Stimulated activated CD8-positive, alpha-beta memory T cell treated with anti-CD3 and anti-CD28 coated beads, Interleukin-15, amount 100 ng/mL, for 4 hours (primary cell): ENCODE measurements around the gene PIP5KL1.

Experiments used
- DNase-seq, 2 donors: peaks; one replicate each; pipeline ENCODE4 v3.0.0-alpha.2; 2020; ENCODE audit warnings: low read depth in 2 of 2

Gene PIP5KL1

DNA sequence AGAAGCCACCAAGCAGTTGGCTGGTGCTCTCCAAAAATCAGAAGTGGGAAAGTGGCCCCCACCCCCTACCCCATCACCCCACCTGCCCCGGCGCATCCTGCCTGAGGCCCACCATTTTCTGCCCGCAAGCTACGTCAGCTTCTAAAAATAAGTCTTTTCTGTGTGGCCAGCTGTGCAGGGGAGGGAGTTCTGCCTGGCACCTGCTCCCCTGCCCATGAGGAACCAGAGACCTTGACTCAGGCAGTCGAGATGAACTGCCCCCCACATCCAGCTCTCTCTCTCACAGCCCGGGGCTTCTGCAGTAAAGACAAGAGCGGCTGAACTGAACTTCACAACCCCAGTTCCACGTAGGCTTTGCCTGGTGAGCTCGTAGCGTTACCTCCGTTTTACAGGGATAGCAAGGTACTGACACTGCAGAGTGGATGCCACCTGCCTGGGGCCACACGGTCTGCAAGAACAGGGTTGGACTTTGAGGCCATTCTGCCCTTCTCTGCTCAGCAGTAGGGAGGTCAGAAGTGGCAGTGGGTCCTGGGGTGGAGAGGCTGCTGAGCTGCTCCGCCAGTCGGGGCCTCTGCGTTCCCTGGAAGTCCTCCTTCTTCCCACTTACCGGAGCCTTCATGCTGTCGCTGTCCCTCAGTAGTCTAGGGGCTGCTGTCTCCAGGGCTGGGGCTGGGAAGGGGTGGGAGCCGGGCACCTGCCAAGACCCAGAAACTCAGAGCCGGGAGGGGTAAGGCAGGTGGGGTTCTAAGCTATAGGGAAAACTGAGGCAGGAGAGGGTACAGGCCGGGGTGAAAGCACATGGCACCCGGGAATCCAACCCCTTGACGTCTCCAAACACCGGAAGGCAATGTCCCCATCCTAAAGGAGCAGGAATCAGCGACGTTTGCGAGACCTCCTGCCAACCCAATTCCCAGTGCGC lies 14.5 kb downstream of the PIP5KL1 start:
- no peak for DNase-seq

DNA sequence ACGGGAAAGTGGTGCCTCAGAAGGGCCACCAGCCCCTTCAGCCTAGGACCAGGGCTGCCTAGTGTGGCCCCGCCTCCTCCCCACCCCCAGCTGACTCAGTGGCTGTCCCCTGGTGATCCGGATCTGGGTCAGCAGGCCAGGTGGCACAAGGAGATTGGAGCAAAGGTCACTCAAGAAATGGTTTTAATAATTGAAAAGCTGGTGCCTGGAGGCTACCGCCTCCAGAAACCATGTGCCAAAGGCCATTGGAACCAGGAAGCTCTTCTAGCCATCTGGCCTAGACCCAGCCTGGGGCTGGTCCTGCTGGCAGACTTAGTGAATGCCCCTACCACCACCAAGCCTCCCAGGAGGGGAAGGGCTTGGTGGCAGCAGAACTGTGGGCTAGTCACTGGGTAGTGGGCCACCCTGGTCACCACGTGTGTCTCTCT lies 15.2 kb downstream of the PIP5KL1 start:
- no peak for DNase-seq

DNA sequence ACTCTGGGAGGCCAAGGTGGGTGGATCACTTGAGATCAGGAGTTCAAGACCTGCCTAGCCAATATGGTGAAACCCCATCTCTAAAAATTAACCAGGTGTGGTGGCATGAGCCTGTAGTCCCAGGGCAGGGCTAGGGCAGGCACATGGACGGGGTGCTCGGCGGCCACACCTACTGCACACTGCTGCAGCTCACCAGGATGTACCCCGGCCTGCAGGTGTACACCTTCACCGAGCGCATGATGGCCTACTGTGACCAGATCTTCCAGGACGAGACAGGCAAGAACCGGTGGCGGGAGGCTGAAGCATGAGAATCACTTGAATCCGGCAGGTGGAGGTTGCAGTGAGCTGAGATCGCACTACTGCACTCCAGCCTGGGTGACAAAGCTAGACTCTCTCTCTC lies 16.9 kb downstream of the PIP5KL1 start:
- no peak for DNase-seq

DNA sequence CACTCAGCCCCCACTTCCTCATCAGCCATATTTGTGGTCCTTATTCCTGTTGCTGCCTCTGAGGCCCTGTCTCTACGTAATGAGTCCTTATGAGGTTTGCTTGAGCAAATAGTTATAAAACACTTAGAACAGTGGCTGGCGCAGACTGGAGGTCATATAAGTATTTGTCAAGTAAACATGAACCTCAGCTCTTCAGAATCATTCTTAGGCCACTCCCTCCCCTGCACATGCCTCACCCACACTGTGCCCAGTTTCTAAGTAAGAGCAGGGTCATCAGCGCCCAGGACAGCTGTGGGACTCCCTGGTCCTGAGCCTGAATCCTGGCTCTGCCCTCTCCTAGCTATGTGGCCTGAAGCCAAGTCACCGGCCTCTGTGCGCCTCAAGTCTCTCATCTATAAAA lies 17.7 kb downstream of the PIP5KL1 start:
- no peak for DNase-seq

GRCh38 chr9:127912296-127912695 lies 18.3 kb downstream of the PIP5KL1 start:
- DNase-seq, result no peak

DNA sequence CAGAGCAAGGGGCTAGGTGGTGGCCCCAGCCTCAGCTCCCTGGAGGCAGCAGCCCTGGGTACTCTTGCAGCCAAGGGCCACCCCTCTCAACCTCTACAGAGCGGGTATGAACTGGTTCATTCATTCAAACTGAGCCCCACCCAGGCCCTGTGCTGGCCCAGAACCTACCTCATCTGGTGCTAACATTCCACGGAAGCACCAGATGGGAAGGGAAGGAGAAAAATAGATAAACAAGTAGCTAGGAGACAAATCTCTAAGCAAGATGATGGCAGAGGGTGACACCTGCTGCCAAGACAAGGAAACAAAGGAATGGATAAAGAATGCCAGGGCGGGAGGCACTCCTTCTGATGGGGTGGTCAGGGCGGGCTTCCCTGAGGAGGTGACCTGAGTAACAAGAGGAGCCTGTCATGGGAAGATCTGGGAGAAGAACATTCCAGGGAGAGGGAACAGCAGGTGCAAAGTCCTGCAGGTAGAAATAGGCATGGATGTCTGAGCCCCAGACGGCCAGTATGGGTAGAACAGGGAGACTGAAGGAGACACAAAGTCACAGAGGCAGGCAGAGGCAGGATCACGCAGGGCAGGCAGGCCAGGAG lies 19.9 kb downstream of the PIP5KL1 start:
- no peak for DNase-seq

DNA sequence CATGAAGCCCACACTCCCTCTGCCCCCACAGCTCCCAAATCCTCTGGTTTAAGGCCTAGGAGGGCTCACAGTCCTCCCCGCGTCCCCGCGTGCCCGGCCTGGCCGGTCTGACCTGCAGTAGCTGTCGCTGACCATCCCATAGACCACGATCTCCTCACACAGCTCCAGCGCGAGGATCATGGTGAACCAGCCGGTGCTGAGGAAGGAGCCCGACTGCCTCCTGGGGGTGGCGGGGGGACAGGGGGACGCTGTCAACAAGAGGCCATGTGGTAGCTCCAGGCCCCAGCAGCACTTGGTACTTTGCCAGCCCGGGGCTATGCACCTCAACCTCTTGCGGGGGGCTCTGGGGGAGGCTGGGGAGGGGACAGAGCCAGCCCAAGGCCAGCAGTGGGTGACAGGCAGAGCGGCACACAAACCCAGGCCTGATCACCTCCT lies 20.7 kb downstream of the PIP5KL1 start:
- no peak for DNase-seq

DNA sequence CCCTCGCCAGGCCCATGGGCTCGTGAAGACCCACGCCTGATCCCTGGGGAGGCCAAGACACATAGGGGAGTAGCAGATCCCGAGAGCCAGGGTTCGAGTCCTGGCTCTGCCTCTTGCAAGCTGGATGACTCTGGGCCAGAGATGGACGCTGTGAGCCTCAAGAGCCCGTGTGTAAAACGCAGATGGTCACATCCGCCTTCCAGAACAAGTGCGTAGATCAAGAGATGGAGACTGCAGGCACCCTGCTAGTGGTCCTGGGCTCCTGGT lies 22.0 kb downstream of the PIP5KL1 start:
- no peak for DNase-seq

- no peak for DNase-seq
Observed at GRCh38 chr9:127907867-127908659, 22.5 kb downstream of the PIP5KL1 start.

DNA sequence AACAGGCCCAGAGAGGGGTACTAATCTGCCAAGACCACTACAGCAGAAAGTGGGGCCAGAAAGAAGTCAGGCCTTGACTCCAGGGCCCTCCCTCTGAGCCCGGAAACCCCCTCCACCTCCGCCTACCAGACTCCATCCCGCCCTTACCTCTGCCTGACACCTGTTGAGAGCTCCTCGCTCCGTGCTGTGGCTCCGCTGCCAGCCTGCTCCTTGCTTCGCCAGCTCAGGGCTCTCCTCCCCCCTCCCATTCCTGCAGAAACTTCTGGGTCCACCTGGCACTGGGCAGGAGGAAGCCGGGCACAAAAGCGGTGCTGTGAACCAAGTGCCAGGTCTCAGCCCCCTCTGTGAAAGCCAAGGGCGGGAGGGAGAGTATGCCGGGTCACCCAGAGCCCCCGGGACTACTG lies 24.8 kb downstream of the PIP5KL1 start:
- peak in 1 of 2 donors; percentile 36 for DNase-seq

DNA sequence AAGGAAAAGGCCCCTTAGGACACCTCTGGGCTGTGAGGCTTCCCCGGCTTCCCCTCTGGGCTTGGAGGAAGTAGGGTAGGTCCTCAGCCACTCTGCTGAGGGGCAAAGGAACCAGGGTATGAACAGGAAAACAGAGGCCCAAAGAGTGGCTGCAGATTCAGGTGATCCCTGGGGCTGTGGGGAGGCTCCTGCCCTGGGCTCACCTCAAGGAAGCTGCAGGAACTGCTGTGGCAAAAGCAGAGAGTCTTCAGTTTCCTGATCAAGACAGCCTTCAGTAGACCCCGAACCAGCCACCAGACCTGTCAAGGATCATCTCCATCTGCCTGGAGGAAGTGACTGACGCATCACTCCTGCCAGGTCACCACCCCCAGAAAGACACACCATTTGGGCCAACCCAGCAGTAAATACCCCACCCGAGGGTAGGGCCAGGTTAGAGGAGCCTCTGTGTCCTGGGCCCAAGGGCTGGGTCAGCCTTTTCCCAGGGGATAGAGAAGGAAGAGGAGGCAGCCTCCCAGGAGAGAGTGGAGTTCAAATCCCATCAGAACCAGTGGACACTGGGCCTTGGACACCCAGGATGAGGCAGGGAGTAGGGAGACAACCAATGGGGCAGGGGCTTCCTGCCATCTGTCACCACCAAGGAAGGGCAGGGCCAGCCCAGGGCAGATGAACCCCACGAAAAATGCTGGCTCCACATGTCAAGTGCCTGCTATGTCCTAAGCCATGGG lies 25.4 kb downstream of the PIP5KL1 start:
- peak in 1 of 2 donors; percentile 39 for DNase-seq

DNA sequence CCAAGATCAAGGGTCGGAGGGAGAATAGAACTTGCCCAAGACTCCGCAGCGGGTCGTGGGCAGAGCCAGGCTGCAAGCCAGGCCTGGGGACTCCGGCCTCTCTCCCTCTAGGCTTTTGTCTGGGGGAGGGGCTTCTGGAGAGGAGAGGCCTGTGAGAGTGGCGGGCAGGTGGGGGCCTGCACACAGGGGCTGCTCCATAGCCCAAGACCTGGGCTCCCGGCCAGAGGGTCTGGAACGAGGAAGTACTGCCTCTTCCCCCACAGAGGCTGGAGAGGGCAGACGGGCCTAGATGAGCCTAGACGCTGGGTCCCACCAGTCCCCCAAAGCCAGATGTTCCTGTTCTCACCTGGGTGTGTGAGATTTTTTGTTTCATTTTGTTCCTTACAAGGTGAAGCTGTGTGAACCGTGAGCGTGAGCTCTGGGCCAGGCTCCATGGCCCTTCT lies 26.0 kb downstream of the PIP5KL1 start:
- no peak for DNase-seq

DNA sequence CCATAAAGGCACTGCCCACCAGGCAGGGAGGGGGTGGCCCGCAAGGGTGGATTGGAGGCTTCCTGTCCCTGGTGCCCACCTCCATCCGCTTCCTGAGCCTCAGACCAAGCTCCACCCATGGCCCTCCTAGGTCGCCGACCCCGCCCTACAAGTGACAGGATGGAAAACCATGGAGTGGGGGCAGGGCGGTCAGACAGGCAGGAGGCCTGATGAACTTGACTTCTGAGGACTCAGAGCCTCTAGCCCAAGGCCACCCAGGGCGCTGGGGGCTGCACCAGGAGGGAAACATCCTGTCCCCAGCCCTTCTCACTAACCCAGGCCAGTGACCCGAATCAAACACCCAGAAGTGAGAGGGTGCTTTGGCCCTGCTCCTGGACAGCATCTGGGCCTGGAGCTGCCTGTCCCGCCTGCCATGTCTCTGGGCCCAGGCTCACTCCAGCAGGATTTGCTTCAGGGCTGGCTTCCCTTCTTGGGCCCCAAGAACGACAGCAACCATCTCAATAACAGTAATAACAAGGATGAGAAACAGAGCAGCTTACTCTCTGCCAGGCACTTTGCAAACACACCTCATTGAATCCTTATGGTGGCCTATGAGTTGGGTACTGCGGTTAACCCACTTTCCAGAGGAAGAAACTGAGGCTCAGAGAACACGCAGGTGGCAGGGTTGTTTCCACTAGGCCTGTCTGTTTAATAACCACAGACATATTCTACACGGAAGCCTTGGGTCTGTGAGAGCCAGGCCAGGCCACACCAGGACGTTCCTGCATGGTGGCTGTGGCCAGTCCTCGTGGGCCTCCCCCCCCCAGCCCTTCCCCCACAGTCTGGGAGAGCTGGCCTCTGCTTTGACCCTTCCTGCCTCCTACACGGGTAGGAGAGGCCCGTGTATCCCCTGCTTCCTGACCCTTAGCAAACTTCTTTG lies 26.8 kb downstream of the PIP5KL1 start:
- peak in 1 of 2 donors; percentile 41 for DNase-seq

- DNase-seq, result peak in 1 of 2 donors; percentile 53
Observed at GRCh38 chr9:127899128-127899943, 31.2 kb downstream of the PIP5KL1 start, which contains the start of gene ST6GALNAC6. Gene ST6GALNAC6 (minus strand): TSS chr9:127899603. CDS start chr9:127897981, 1,622 bp downstream.

- DNase-seq, result no peak
Observed at GRCh38 chr9:127898433-127899127, 32.0 kb downstream of the PIP5KL1 start.

- no peak for DNase-seq
Observed at GRCh38 chr9:127897193-127897692, 33.3 kb downstream of the PIP5KL1 start.

GRCh38 chr9:127896395-127897192 lies 34.0 kb downstream of the PIP5KL1 start:
- DNase-seq, result no peak

DNA sequence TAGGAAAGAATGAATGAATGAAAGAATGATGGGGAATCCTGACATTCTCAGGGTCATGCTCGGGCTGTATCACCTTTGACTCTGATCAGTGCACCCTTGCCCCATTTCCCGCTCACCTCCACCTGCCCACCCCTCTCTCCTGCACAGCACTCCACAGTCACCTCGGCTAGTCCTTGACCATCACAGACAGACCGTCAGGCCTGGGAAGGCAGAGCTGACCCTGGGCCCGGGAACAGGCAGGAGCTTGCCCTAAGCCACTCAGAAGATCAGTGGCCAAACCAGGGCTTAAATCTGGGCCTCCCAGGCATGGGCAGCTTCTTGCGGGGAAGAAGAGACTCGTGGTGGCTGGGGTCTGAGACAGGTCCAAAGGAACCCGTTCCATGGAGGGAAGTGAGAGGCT lies 34.8 kb downstream of the PIP5KL1 start:
- DNase-seq, result no peak
